ENCODE measurements around the gene MIER3.
"Not testable (repeated sequence)": the region's sequence is repeated elsewhere in the genome, so short reads cannot be mapped to it uniquely, and the experiment has no call there.

The MIER3 gene, protein sequence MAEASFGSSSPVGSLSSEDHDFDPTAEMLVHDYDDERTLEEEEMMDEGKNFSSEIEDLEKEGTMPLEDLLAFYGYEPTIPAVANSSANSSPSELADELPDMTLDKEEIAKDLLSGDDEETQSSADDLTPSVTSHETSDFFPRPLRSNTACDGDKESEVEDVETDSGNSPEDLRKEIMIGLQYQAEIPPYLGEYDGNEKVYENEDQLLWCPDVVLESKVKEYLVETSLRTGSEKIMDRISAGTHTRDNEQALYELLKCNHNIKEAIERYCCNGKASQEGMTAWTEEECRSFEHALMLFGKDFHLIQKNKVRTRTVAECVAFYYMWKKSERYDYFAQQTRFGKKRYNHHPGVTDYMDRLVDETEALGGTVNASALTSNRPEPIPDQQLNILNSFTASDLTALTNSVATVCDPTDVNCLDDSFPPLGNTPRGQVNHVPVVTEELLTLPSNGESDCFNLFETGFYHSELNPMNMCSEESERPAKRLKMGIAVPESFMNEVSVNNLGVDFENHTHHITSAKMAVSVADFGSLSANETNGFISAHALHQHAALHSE

DNA sequence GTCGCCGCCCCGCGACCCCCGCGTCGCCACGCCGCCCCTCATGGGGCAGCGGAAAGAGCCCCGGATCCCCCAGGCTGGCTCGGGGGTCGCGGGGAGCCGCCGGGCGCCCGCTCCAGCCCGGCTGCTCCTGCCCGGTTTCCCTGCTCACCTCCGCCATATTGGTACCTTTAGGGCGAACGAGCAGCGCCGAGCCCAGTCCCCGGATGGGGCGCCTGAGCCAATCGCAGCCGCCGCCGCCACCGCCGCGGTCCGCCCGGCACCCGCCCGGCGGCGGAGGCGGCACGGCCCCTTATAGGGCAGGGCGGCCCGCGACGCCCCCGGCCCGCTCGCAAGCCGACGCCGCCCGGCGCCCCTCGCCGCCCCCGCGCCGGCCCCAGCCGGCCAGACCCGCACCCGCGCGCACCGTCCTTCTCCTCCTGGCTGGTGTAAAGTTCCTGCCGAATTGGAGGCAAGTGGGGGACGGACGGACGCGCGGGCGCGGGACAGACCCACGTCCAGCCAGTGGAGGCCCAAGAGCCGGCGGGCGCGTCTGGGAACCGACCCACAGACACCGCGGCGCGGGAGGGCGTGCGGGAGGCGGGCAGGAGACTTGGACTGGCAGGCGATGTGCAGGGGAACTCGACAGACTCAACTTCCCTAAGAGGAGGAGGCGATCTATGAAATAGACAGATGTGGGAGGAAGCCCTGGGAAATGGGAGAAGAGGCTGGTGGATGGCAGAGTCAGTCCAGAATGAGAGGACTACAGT is at the start of gene MIER3:
TSS of gene MIER3 (minus strand) at position 178 of the 746 bp plus-strand sequence. CDS start at position 157, 21 bp downstream.
- peak within 1 kb of the TSS; percentile 55 for H3K27ac ChIP-seq
- DNase-seq (ENCODE audit: low read depth, low spot score): peak; percentile 6

DNA sequence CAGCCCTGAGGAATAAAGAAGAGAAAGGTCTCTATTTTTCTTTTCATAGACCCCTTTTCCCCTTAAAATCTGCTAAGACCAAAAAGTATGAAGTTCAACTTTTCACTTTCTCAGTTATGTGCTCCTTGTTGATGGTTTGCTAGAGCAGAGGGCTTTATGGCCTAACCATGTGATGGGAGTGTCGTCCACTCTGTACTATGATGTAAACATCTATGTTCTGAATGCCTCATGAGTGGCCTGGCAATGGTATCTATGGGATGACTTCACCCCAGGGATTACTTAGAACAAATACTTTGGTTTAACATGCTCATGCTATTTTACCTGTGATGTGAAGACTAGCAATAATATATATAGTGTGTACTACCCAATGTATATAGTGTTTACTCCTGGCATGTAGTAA is 43.7 kb upstream of the MIER3 start:
- no peak overlapping the region for H3K27ac ChIP-seq
- DNase-seq (ENCODE audit: low read depth, low spot score): no peak

DNA sequence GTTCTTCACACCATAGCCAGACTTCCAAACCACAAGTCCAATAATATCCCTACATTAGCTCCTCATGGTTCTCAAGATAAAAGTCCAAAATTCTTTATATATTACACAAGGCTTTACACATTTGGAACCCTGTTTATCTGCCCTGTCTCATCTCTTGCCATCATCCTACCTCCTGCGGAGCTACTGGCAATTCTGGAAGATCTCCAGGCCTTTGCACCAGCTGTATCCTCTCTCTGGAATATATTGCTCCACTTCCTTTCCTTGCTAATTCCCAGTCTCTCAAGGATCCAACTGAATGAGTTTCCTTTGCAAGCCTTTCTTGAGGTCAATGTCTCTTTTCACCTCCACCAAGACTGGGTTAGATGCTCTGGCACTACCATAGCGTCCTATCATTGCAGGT is 41.3 kb upstream of the MIER3 start:
- no peak for DNase-seq (ENCODE audit: low read depth, low spot score)
- no peak overlapping the region for H3K27ac ChIP-seq

DNA sequence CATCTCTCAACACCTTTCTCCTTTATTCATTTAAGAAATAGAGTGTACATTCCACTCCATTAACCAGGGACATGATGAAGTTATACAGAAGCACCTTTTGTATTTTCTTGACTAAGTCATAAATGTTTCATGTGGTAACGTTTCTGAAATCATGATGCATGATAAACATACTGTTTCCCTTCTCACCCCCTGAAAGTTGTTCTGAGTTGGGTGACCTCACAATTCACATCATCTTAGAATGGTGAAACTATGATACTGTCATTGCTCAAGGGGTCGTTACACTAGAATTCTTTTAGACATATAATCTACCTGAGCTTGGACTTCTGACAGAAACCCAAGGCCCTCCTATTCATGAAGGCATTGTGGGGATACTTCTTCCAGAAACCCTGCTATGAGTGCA is 37.8 kb upstream of the MIER3 start:
- DNase-seq (ENCODE audit: low read depth, low spot score): no peak
- no peak overlapping the region for H3K27ac ChIP-seq

DNA sequence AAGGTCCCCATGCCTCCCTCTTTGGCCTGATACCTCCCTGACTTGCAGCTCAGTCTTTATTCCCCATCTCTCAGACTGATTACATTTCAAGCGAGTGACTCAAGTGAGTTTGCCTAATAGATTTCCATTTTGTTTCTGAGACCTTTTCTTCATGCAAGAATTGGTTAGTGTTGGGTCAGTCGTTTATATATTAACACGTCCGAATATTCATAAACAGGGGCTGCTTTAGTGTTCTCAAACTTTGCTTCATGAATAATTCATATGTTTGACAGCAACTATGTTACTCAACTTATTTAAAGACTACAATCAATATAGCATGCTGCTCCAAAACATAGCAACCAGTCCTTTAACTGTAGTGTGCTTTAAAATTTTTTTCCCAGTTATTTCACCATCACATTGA is 36.6 kb upstream of the MIER3 start:
- DNase-seq (ENCODE audit: low read depth, low spot score): no peak
- no peak overlapping the region for H3K27ac ChIP-seq

DNA sequence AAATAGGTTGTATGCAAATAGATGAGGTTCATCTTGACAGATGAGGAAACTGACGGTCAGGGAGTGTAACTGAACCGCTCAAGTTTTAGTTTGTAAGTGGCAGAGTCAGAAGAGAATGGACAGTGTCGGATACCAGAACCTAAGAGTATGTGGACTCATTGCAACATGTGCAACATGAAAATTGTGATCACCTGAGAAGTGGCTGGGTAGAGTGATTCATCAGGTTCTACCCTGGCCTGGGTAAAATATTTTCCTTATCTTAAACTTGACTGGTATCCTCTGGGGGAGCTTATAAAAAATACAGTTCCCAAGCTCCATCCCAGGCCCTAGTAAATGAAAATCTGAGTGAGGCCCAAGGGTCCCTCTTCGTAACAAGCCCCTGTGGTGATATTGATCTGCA is 35.2 kb upstream of the MIER3 start:
- no peak for DNase-seq (ENCODE audit: low read depth, low spot score)

DNA sequence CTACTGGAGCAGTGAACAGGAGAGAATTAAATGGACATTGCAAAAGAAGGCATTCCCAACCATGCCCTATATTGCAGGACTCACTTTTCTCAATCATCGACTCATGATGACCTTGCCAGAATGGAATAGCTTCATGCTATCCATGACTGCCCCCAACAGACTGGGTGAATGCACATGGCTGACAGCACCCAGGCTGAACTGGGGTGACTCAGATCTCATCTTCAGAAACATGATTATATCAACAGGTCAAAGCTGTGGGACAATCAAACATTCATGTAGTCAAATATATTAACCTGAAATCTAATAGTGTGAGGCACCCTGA is 34.7 kb upstream of the MIER3 start:
- no peak for DNase-seq (ENCODE audit: low read depth, low spot score)
- no peak overlapping the region for H3K27ac ChIP-seq

More for the DNA sequence above, 35.2 kb upstream of the MIER3 start:
- no peak overlapping the region for H3K27ac ChIP-seq

DNA sequence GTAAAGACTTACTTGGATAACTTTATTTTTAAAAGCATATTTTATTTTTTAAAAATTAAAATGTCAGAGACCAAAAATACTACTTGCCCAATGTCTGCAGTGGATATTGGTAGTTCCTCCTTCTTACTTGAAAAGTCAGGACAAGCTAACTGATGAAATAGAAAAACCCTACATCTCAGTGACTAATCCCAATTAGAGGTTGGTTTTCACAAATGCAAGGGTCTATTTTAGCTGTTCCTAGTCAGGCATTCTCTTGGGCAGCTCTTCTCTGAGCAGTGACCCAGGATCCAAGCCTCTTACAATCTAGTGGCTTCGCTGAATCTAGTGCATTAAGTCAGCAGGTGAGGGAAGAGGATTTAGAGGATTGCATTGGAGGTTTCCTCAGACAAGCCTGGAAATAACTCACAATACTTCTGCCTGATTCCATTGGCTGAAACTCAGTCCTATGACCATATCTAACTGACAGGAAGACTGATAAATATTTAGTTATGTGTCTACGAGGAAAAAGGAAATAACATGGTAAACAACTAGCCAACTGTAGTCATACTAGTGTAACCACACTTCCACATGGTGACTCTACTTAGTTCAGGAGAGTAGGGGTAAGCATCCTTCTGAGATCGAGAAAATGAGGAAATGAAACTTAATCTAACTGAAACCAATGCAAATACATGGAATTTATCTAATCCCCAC is 34.2 kb upstream of the MIER3 start:
- no peak for DNase-seq (ENCODE audit: low read depth, low spot score)
- no peak overlapping the region for H3K27ac ChIP-seq

DNA sequence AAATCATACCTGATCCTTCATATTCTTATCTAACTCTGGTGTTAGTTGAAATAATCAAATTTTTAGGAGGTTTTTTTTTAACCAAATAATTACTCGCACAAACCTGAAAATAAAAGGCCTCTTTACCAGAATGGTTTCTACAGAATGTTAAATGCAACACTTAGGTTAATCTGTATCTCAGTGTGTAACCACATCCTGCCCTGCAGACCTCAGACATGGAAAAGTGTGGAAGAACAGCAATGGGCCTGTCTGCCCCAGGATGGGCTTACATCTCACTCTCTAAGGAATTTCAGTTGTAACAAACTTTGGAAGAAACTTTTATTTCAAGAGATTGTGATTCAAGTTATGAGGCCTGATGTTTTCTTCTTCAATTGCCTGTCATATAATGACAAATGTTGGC is 32.5 kb upstream of the MIER3 start:
- H3K27ac ChIP-seq: no peak overlapping the region
- no peak for DNase-seq (ENCODE audit: low read depth, low spot score)

DNA sequence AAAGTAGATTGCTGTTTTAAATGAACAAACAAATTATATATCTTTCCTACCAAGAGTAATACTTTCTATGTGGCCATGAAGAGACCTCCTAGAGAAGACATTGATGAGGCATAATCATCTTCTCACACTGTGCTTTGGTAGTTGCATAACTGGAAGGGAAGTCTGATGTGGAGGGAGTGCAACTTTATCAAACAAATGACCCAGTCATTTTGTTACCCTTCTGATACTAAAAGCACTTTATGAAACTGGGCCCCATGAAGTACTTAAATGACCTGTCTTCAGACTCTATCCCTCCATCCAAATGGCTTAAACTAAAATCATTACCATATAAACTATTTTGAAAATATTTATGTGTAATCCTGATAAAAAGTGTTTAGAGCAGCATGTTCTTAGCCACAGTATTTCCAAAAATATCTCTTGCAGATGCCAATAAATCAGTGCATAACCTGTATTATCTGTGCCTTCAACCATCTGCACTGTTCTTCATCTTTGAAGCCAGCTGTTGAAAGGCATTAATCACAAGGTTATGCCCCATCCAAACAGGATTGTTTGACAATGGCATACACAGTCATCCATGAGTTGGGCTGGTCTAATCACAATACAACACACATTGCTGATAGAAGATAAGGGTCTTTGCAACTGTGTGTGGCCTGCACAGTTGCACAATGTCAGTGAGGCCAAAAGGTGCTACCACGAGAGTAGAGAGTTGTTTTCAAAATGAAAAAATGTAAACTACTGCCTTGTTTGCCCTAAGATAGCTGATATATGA is 31.9 kb upstream of the MIER3 start:
- H3K27ac ChIP-seq: no peak overlapping the region
- DNase-seq (ENCODE audit: low read depth, low spot score): no peak

DNA sequence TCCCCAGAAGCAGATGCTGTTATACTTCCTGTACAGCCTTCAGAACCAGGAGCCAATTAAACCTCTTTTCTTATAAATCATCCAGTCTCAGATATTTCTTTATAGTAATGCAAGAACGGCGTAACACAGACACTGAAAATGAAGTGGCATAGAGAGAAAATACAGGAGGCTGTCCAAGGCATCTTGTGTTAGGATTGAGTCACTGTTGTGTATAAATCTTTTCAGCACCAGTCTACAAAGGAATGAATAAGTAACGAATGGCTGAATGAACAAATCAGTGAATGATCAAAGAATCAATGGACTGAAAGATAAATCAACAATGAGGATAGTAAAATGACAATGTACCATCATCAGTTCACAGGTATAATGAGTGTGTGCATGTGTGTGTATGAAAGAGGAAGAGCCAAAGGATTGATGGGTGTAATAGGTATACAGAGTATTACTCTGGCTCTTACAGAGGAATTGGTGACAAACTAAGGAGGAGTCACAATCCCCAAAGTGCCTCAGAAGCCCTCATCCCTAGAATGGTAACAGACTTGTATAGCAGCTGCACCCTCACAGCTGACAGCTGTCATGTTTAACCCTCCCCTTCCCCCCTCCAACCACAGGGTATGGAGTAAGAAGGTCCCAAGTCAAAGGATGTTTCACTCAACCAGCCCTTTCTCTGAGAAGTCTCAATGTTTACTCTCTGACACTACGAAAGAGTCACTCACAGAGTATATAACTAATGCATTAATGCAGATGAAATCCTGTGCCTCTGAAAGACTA is 29.8 kb upstream of the MIER3 start:
- no peak for DNase-seq (ENCODE audit: low read depth, low spot score)
- H3K27ac ChIP-seq: no peak overlapping the region

DNA sequence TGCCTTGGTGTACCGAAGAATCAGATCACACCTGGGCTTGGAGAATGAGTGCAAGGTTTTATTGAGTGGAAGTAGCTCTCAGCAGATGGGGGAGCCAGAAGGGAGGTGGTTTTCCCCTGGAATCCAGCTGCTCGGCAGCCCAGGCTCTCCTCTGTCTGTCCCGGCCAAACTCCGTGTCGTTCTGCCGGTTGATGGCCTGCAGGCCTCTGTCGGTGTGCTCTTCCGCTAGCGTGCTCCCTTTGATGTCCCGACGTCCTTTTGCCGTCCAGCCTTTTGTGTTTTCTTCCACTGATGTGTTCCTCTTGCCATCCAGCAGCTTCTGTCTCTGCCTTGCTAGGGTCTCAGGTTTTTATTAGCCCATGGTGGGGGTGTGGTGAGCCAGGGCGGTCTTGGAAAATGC is 28.0 kb upstream of the MIER3 start:
- no peak for DNase-seq (ENCODE audit: low read depth, low spot score)

DNA sequence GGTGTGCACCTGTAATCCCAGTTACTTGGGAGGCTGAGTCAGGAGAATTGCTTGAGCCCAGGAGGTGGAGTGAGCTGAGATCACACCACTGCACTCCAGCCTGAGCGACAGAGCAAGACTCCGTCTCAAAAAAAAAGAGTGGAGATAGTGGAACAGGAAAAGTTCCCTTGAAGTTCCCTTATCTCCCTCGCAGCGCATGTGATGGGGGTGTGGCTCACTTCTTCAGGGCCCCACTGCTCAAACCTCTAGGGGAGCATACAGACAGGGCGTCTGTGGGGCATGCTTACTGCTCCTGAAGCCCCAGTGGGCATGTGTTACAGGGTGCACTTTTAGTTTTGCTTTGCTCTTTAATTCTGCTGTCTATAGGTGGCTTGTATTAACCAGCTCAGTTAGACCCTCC is 27.6 kb upstream of the MIER3 start:
- DNase-seq (ENCODE audit: low read depth, low spot score); H3K27ac ChIP-seq: not testable (repeated sequence)

More for the DNA sequence above, 28.0 kb upstream of the MIER3 start:
- H3K27ac ChIP-seq: no peak overlapping the region

DNA sequence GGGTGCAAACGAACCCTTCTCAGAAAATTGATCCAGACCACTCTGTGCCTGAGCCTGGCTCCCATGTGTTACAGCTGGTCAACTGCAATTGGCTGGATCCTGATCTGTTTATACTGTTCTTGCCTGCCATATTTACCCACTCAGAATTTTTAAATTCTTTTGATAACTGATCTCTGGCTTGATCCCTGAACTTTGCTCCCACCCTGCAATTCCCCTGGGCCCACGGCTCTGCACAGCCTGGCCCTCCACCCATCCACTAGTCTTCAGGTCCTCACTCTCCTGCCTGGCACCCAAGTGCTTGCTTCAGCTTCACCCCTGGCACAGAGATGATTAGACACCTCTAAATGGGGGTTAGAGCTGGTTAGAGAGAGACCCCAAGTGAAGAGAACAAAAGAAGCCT is 25.9 kb upstream of the MIER3 start:
- DNase-seq (ENCODE audit: low read depth, low spot score): no peak
- H3K27ac ChIP-seq: no peak overlapping the region

DNA sequence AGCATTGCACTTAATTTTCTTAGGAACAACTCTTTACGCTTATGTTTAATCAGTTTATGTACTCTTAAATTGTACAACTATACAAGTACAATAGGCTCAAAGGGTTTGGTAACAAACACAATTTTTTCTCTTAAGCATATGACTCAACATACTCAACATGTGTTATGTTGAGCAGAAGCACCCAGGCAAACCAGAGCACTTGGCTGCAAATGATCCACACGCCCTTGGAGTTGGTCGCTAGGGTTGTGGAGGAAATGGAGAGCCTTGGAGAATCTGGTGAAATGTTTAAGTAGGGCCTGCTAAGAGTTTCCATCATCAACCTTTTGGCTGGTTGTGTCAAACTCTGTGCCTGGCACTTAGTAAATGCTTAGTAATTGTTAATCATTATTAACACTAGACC is 25.1 kb upstream of the MIER3 start:
- no peak overlapping the region for H3K27ac ChIP-seq
- no peak for DNase-seq (ENCODE audit: low read depth, low spot score)

DNA sequence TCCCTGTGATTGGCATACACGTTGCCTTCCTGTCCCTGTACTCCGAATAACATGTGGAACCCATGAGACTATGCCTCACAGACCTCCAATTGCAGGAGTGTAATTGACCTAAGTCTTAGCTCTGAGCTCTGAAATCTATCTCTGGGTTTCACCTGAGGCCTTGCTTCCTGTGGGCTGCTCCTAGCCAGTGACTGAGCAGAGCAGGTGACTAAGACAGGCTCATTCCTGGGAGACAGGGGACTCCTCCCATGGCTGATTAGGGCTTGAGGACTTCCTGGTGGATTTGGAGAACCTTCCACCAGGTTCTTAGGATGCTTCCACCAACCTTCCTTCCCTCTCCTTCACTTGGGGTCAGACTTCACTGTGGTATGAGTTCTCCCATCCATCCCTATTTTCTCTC is 22.3 kb upstream of the MIER3 start:
- no peak for DNase-seq (ENCODE audit: low read depth, low spot score)

DNA sequence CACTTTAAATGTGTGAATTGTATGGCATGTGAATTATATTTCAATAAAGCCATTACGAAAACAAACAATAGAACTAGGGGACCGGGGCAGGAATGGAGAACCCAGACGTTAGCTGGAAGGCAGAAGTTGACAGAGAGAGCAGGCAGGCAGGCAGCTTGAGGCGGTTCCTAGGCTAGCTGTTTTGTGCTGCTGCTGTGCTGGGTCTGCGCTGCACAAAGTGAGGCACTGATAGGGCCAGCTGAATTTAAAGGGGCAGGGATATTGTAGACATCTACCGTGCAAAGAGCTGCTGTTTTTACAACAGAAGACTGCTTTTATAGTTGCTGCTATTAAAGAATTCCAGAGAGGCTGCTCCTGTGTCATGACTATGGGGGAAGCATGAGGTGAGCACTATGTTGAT is 21.6 kb upstream of the MIER3 start:
- H3K27ac ChIP-seq: no peak overlapping the region
- no peak for DNase-seq (ENCODE audit: low read depth, low spot score)

More for the DNA sequence above, 22.3 kb upstream of the MIER3 start:
- no peak overlapping the region for H3K27ac ChIP-seq

DNA sequence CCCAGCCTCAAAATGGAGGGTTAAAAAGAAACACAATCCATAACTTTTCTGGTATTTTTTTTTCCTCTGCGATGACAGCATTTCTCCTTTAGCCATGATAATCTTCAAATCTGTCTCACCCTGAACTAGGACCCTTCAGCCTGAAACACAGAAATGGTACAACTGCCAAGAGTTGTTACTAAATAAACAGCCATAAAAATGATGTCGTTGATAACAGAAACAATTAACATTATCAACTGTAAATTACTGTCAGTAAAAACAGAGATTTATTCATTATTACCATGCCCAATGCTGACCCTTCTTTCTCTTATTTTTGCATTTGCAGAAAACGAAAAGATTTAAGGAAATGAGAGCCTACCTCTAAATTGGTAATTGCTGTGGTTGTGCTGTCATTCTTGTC is 19.4 kb upstream of the MIER3 start:
- no peak for DNase-seq (ENCODE audit: low read depth, low spot score)
- H3K27ac ChIP-seq: no peak overlapping the region

DNA sequence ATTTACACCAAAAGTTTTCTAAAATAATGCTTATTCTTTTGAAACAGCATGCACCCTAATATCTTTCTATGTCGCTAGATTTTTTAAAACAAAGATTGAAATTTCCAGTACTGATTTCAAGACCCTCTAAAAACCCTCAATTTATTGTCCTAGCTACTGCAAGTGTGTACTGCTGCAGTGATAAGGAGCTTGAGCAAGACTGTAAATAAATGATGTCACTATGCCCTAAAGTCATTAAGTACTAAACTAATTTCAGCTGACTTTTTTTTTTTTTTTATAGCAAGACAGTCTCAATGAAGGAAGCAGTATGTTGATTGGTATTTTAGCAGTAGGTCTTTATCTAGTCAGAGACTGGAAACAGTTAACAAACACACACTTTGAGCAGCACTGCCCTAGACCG is 12.2 kb upstream of the MIER3 start:
- DNase-seq (ENCODE audit: low read depth, low spot score): no peak

More for the DNA sequence above, 12.2 kb upstream of the MIER3 start:
- no peak overlapping the region for H3K27ac ChIP-seq
